Activated CD4-positive, alpha-beta T cell treated with anti-CD3 and anti-CD28 coated beads, Interleukin-2, amount 10 ng/mL, durations not matched to agents 24 days and 14 days (primary cell): ENCODE measurements around the gene SLF2. TPM values are rescaled to one million over a fixed set of nuclear protein-coding genes. Genes with fewer than 3 reads are reported as not detected.

Source experiments
- DNase-seq: peaks from one replicate; pipeline ENCODE4 v3.0.0; 2022
- H3K27ac Mint-ChIP-seq: one replicate; pipeline ENCODE4 v1.8.0; 2022; ENCODE audit warnings: mild to moderate bottlenecking, mixed read lengths
- H3K27me3 Mint-ChIP-seq: one replicate; pipeline ENCODE4 v1.8.0; 2022; ENCODE audit warnings: mixed read lengths
- H3K36me3 Mint-ChIP-seq: one replicate; pipeline ENCODE4 v1.8.0; 2022; ENCODE audit warnings: low read depth, mild to moderate bottlenecking, mixed read lengths
- H3K4me1 Mint-ChIP-seq: one replicate; pipeline ENCODE4 v1.8.0; 2021; ENCODE audit warnings: mixed read lengths
- H3K4me3 Mint-ChIP-seq: one replicate; pipeline ENCODE4 v1.8.0; 2022; ENCODE audit warnings: mild to moderate bottlenecking, moderate library complexity, mixed read lengths
- H3K9me3 Mint-ChIP-seq: one replicate; pipeline ENCODE4 v1.8.0; 2021; ENCODE audit warnings: mixed read lengths
- intact Hi-C: fragments of 100-400 bp; cut with micrococcal nuclease; formaldehyde crosslinking; loops from one replicate; pipeline ENCODE4 v1.15.1; 2023
- total RNA-seq: library from RNA; stranded (reverse); gene quantifications from 2 replicates; pipeline ENCODE4 v1.2.3, GENCODE V29; 2022

SLF2 gene
- total RNA-seq: 34.9 and 35.3 TPM in 2 replicates

DNA sequence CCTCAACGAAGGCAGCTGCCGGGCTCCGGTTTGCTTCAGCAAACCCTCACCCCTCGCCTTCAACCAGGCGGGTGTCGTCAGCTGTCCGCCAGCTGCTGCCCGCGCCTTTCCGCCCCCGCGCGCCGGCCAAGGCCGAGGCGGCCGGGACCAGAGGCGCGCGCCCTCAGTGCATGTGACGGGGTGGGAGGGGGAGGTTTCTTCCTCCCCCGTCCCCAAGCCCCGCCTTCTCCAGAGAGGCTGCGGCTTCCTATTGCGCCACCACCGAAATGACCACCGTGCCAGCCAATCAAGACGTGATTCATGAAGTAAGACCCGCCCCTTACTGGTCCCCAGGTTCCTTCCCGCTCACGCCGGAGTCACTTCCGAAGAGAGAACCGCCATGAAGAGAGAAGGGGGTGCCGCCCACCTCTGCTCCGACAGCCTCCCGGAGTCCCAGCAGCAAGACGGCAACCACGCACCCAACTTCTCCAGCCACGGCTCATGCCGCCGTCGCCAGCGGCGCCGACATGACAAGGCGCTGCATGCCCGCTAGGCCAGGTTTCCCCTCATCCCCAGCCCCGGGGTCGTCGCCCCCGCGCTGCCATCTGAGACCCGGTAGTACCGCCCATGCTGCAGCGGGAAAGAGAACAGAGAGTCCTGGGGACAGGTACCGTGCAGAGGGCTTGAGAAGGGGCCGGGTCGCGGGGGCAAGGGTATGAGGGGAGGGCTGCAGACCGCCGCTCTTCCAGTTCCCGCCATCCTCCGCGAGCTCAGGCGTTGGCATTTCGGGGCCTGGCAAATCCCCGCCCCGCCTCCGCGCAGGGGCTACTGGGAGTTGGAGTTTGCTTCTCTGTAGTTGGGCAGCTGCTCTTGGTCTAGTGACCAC, at the start of gene SLF2:
Gene SLF2 (plus strand): TSS at position 359 of the 865 bp plus-strand sequence. CDS start 148 bp downstream, at position 507.
- intact Hi-C loops: loop anchor here (1.0 to 10.0 kb wide), 5 partner anchors 74 to 1178 kb away; partner anchors contain the start of genes COX15, CUTC, LZTS2 and MRPL43
- Mint-ChIP-seq H3K4me3 (peak within 1 kb of the TSS; percentile 99), H3K27ac (peak within 1 kb of the TSS; percentile 98), H3K36me3 (peaks cover 19% of the 10 kb centered on the region), H3K4me1 (peaks cover 40% of the 10 kb centered on the region), H3K27me3 (no peaks in the 10 kb centered on the region), H3K9me3 (no peaks in the 10 kb centered on the region)
- DNase-seq: peak; percentile 98

DNA sequence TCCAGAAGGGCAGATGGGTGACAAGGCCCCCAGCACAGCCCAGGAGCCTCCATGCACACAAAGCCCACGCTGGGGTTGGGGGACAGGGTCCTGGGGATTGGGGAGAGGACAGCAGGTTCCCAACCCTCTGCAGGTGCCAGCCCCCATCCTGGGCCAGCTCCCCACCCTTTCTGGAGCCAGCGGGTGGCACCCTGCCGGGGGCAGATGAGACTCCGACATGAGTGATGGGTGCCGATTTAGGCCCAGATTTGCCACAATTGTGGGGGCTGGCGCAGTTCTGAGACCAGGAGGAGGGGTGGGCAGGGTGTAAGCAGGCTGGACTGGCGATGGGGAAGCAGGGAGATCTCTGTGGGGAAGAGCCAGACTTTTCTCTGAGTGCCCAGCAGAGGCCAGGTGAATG, 49.3 kb upstream of the SLF2 start:
- intact Hi-C loops: no loop called here
- Mint-ChIP-seq H3K4me3 (no peak overlapping the region), H3K4me1 (no peaks in the 10 kb centered on the region), H3K36me3 (no peaks in the 10 kb centered on the region), H3K9me3 (no peaks in the 10 kb centered on the region), H3K27ac (no peak overlapping the region), H3K27me3 (peaks cover 40% of the 10 kb centered on the region)
- no peak for DNase-seq

DNA sequence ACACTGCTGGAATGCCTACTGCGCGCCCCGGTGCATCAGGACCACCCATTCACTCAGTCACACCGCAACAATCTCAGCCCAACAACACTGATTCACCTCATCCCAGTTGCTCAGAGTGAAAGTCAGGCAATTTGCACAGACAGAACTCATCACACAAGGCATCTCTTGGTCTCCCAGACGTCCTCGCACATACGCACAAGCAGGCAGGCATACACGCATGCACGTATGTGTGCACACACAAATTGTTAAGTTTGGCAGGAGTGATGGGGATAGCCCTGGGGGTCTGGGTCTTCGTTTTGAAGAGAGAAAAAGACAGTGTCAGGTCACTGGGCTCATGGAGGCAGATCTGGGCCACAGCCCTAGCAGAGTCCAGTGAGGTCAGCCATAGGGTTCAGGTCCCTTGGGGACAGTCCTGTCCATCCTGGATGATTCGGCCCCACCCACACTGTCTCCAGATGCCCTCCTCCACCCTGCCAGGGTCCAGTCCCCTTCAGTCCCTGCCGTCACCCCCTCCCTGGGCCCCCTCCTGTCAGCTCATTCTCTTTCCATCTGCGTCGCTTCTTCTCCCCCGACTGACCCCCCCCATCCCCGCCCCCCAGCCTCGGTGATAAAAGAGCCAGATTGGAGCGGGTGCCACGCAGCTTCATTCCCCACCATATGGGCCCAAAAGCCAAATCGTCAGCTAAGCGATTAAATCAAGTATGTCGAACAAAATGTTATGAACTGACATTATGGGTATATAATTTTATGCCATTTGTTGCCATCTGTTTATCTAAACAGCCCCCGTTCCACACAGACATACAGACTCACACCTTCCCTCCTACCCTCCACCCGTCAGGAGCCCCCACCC, 48.5 kb upstream of the SLF2 start:
- intact Hi-C loops: no loop called here
- Mint-ChIP-seq H3K27ac (no peak overlapping the region), H3K27me3 (peaks cover 37% of the 10 kb centered on the region), H3K4me3 (no peak overlapping the region), H3K4me1 (no peaks in the 10 kb centered on the region), H3K36me3 (no peaks in the 10 kb centered on the region), H3K9me3 (no peaks in the 10 kb centered on the region)
- DNase-seq: no peak

GRCh38 chr10:100864978-100865377, 47.8 kb upstream of the SLF2 start:
- Mint-ChIP-seq H3K27me3 (peaks cover 33% of the 10 kb centered on the region), H3K4me3 (no peak overlapping the region), H3K27ac (no peak overlapping the region), H3K36me3 (no peaks in the 10 kb centered on the region), H3K4me1 (no peaks in the 10 kb centered on the region), H3K9me3 (no peaks in the 10 kb centered on the region)
- intact Hi-C loops: no loop called here
- no peak for DNase-seq

GRCh38 chr10:100866010-100866409, 46.8 kb upstream of the SLF2 start:
- Mint-ChIP-seq H3K36me3 (no peaks in the 10 kb centered on the region), H3K9me3 (no peaks in the 10 kb centered on the region), H3K4me3 (no peak overlapping the region), H3K27me3 (peaks cover 30% of the 10 kb centered on the region), H3K27ac (no peak overlapping the region), H3K4me1 (no peaks in the 10 kb centered on the region)
- DNase-seq: no peak
- intact Hi-C loops: no loop called here

GRCh38 chr10:100866575-100867098, 46.1 kb upstream of the SLF2 start:
- DNase-seq: no peak
- Mint-ChIP-seq H3K27me3 (peaks cover 29% of the 10 kb centered on the region), H3K36me3 (no peaks in the 10 kb centered on the region), H3K27ac (no peak overlapping the region), H3K4me3 (no peak overlapping the region), H3K4me1 (no peaks in the 10 kb centered on the region), H3K9me3 (no peaks in the 10 kb centered on the region)
- intact Hi-C loops: no loop called here

DNA sequence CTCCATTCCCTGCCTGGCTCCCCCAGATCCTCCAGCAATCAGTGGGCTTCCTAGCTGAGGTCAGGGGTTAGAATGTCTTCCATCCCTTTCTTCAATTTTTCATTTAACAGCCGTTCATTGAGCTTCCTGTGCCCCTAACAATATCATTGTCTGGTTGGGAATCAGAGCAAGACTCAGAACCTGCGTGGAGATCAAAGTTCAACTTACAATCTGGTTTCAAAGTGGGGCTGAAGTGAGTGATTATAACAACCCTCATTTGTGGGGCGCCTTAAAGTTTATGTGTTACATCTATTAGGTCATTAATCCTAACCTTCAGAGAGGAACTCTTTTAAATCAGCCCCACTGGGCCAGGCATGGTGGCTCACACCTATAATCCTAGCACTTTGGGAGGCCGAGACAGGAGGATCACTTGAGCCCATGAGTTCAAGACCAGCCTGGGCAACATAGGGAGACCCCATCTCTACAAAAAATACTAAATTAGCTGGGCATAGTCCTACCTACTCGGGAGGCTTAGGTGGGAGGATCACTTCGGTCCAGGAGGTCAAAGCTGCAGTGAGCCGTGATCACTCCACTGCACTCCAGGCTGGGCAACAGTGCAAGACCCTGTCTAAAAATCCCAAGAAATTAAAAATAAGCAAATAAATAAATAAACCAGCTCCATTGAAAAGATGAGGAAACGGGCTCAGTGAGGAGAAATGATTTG, 45.4 kb upstream of the SLF2 start:
- intact Hi-C loops: no loop called here

GRCh38 chr10:100868382-100868781, 44.4 kb upstream of the SLF2 start:
- H3K9me3 Mint-ChIP-seq: no peaks in the 10 kb centered on the region
- H3K27me3 Mint-ChIP-seq: peaks cover 24% of the 10 kb centered on the region
- H3K4me3 Mint-ChIP-seq: no peak overlapping the region
- H3K36me3 Mint-ChIP-seq: no peaks in the 10 kb centered on the region
- DNase-seq: no peak
- no peak overlapping the region for H3K27ac Mint-ChIP-seq
- intact Hi-C loops: no loop called here
- no peaks in the 10 kb centered on the region for H3K4me1 Mint-ChIP-seq

More for the DNA sequence above, 45.4 kb upstream of the SLF2 start:
- H3K27ac Mint-ChIP-seq: no peak overlapping the region
- H3K36me3 Mint-ChIP-seq: no peaks in the 10 kb centered on the region
- H3K9me3 Mint-ChIP-seq: no peaks in the 10 kb centered on the region
- no peak overlapping the region for H3K4me3 Mint-ChIP-seq
- no peaks in the 10 kb centered on the region for H3K4me1 Mint-ChIP-seq
- no peak for DNase-seq
- H3K27me3 Mint-ChIP-seq: peaks cover 26% of the 10 kb centered on the region

DNA sequence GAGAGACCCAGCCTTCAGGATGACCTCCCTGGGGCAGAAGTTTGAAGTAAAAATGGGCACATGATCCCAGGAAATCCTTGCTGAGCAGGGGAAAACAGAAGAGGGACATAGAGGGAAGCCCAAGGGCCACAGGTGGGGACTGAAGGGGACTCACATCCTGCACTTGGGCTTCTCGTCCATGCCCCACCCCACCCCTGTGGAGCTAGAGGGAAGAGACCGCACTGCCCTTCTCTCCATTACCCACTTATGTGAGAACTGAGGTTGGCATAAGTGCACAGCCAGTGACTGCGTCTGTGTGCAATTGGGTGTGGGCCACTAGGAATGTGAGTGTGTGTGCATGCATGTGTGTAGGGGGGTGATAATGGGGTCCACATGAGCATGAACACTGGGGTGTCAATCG, 43.4 kb upstream of the SLF2 start:
- Mint-ChIP-seq H3K36me3 (no peaks in the 10 kb centered on the region), H3K27me3 (peaks cover 25% of the 10 kb centered on the region), H3K27ac (no peak overlapping the region), H3K4me3 (no peak overlapping the region), H3K9me3 (no peaks in the 10 kb centered on the region), H3K4me1 (no peaks in the 10 kb centered on the region)
- no peak for DNase-seq
- intact Hi-C loops: no loop called here

DNA sequence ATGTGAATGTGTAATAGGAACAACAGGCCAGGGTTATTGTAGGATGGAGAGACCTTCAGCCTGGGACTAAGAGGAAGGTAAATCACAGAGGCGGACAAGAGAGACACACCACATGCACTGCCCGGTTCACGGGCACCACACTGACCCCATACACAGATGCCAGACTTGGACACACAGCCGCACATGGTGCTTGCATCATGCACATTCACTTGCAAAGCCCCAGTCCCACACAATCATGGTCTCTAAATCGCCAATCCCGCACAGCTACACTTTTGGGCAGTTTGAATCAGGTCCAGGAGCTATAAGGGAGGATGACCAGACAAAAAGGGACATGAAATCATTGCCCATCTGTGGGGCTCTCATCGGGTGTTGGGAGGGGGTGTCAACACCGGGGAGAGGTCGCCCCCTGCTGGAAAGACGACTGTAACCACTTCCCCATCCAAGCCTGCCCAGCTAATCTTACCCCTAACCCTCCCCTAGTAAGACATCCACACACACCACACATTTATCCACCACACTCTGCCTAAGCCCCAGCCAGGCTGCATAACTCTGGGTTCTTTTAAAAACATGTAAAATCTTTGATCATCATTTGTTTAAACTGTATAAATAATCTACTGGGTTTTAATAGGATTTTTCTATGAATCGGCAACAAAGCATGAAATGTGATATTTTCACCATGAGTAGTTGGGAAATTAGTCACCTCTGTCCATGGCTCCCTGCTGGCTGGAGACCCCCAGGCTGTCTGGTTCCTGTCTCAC, 40.5 kb upstream of the SLF2 start:
- H3K9me3 Mint-ChIP-seq: no peaks in the 10 kb centered on the region
- H3K4me3 Mint-ChIP-seq: no peak overlapping the region
- H3K27me3 Mint-ChIP-seq: peaks cover 15% of the 10 kb centered on the region
- no peaks in the 10 kb centered on the region for H3K36me3 Mint-ChIP-seq
- intact Hi-C loops: loop anchor here (2.0 kb wide), 1 partner anchor 201 kb away; no protein-coding TSS in a partner anchor
- peak; percentile 84 for DNase-seq
- H3K27ac Mint-ChIP-seq: no peak overlapping the region
- no peaks in the 10 kb centered on the region for H3K4me1 Mint-ChIP-seq

DNA sequence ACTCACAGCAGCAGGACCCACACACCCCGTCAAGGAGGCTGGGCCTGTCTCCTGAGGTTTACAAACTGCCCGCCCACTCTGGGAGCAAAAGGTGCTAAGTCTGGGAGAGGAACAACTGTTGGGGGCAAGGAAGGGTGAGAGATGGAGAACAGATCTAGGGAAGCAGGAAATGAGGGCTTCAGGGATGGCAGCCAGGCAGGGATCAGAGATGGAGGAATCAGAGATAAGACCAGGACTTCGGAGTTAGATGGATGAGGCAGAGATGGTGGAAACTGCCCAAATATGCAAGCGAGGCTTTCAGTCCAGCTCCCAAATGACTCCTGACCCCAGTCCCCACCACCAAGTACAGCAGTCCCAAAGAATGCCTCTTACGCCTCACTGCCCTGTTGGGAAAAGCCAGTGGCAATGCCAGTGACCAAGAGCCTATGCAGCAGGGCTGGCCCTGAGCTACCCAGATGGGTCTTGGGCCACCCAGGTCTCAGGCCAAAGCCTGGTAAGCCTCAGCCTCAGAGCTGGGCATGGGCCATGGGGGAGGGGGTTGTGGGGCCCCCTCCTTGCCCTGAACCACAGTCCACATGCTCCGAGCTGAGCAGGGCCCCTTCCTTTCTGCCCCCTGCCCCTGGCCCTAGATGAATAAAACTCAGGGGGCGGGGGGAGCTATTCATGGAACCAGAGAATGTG, 39.5 kb upstream of the SLF2 start:
- no peaks in the 10 kb centered on the region for H3K9me3 Mint-ChIP-seq
- H3K4me3 Mint-ChIP-seq: no peak overlapping the region
- no peak overlapping the region for H3K27ac Mint-ChIP-seq
- H3K36me3 Mint-ChIP-seq: no peaks in the 10 kb centered on the region
- intact Hi-C loops: loop anchor here (2.0 kb wide), 1 partner anchor 202 kb away; no protein-coding TSS in a partner anchor
- DNase-seq: no peak
- H3K4me1 Mint-ChIP-seq: no peaks in the 10 kb centered on the region
- peaks cover 21% of the 10 kb centered on the region for H3K27me3 Mint-ChIP-seq

DNA sequence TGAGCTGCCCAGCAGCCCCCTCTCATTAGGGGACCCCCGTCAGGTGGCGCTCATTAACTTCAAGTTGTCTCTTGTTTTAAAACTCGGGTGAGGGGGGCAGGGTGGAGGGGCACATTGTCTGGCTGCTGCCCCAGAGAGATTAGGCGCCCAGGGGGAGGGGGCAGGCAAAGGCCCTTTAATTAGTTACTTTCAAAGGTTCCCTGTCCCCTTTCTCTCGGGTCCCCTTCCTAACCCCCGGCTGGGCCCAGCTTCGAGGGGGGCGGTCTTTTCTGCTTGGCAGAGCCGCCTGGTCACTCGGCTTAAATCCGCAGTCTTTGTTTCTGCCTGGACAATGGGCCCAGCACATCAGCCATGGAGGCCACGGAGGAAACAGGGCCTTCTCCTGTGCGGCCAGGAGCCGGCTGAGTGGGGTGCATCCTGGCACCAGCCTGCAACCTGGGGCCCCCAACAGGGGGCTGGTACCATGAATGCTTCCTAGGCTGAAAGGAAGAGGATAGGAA, 38.9 kb upstream of the SLF2 start:
- Mint-ChIP-seq H3K4me1 (no peaks in the 10 kb centered on the region), H3K9me3 (no peaks in the 10 kb centered on the region), H3K27me3 (peaks cover 18% of the 10 kb centered on the region), H3K27ac (no peak overlapping the region), H3K4me3 (no peak overlapping the region), H3K36me3 (no peaks in the 10 kb centered on the region)
- intact Hi-C loops: loop anchor here (2.0 kb wide), 1 partner anchor 203 kb away; no protein-coding TSS in a partner anchor
- no peak for DNase-seq
